WTC11 (cell line): Measurements from ENCODE around the gene ZNF416. TPM values are rescaled to one million over a fixed set of nuclear protein-coding genes. Genes with fewer than 3 reads are reported as not detected.

ENCODE experiments used
- ATAC-seq: fragments of 200-7000 bp; cut with Tn5 transposase; 2 replicates; pipeline ENCODE4 v1.10.0; 2021; ENCODE audit warnings: mild to moderate bottlenecking, moderate library complexity
- Bru-seq: library from RNA; stranded (reverse); fragments of 400-500 nt; gene quantifications from one replicate; lab custom pipeline; 2021; lab: Mats Ljungman, UMichigan
- CTCF ChIA-PET: fragments of 300-600 bp; sonication (Branson Sonifier 250); formaldehyde crosslinking; loops from one replicate; lab custom pipeline; 2021; ENCODE audit warnings: antibody characterized with exemption; lab: Charles Lee
- POLR2A ChIA-PET: fragments of 350-600 bp; sonication (Branson Sonifier 250); formaldehyde crosslinking; loops from one replicate; lab custom pipeline; 2021; ENCODE audit warnings: antibody characterized with exemption; lab: Charles Lee
- DNase-seq: peaks from one replicate; pipeline ENCODE4 v3.0.0; 2021; ENCODE audit warnings: low spot score
- H3K27ac Mint-ChIP-seq: 2 replicates; pipeline ENCODE4 v1.8.0; 2021; ENCODE audit warnings: mixed read lengths
- H3K27me3 Mint-ChIP-seq: 2 replicates; pipeline ENCODE4 v1.8.0; 2021; ENCODE audit warnings: low read depth, mild to moderate bottlenecking, moderate library complexity, mixed read lengths
- H3K36me3 Mint-ChIP-seq: 2 replicates; pipeline ENCODE4 v1.8.0; 2021; ENCODE audit warnings: mixed read lengths
- H3K4me1 Mint-ChIP-seq: 2 replicates; pipeline ENCODE4 v1.8.0; 2022; ENCODE audit warnings: mixed read lengths
- H3K4me3 Mint-ChIP-seq: 2 replicates; pipeline ENCODE4 v1.8.0; 2021; ENCODE audit warnings: mild to moderate bottlenecking, moderate library complexity, mixed read lengths
- H3K9me3 Mint-ChIP-seq: 2 replicates; pipeline ENCODE4 v1.8.0; 2021; ENCODE audit warnings: mixed read lengths
- AFF4 ChIP-seq: sonication (generic); formaldehyde crosslinking; IDR thresholded peaks from 2 replicates; pipeline ENCODE4 v1.8.1; 2023; ENCODE audit warnings: mild to moderate bottlenecking, missing genetic modification reagents, borderline replicate concordance
- CBFB ChIP-seq: sonication (generic); formaldehyde crosslinking; IDR thresholded peaks from 2 replicates; pipeline ENCODE4 v1.8.1; 2022; ENCODE audit warnings: mild to moderate bottlenecking, low read depth, missing genetic modification reagents
- E2F4 ChIP-seq: sonication (generic); formaldehyde crosslinking; IDR thresholded peaks from 2 replicates; pipeline ENCODE4 v1.8.1; 2022; ENCODE audit warnings: low read depth, mild to moderate bottlenecking, moderate library complexity, missing genetic modification reagents, borderline replicate concordance
- E2F5 ChIP-seq: sonication (generic); formaldehyde crosslinking; IDR thresholded peaks from 2 replicates; pipeline ENCODE4 v1.8.1; 2022; ENCODE audit warnings: mild to moderate bottlenecking, moderate library complexity, missing genetic modification reagents
- ELF4 ChIP-seq: sonication (generic); formaldehyde crosslinking; IDR thresholded peaks from 2 replicates; pipeline ENCODE4 v1.8.1; 2022; ENCODE audit warnings: low read depth, mild to moderate bottlenecking, moderate library complexity, missing genetic modification reagents
- ETV6 ChIP-seq: sonication (generic); formaldehyde crosslinking; IDR thresholded peaks from 2 replicates; pipeline ENCODE4 v1.8.1; 2022; ENCODE audit warnings: mild to moderate bottlenecking, missing genetic modification reagents
- KAT7 ChIP-seq: sonication (generic); formaldehyde crosslinking; IDR thresholded peaks from 2 replicates; pipeline ENCODE4 v1.8.1; 2023; ENCODE audit warnings: missing genetic modification reagents, mild to moderate bottlenecking, borderline replicate concordance
- NFE2L1 ChIP-seq: sonication (generic); formaldehyde crosslinking; IDR thresholded peaks from 2 replicates; pipeline ENCODE4 v1.8.1; 2023; ENCODE audit warnings: missing genetic modification reagents
- NR1H2 ChIP-seq: sonication (generic); formaldehyde crosslinking; IDR thresholded peaks from 2 replicates; pipeline ENCODE4 v1.9.0; 2021; ENCODE audit warnings: mild to moderate bottlenecking, moderate library complexity, missing genetic modification reagents
- NR2C2 ChIP-seq: sonication (generic); formaldehyde crosslinking; IDR thresholded peaks from 2 replicates; pipeline ENCODE4 v1.8.0; 2022; ENCODE audit warnings: mild to moderate bottlenecking, missing genetic modification reagents
- TEAD1 ChIP-seq: sonication (generic); formaldehyde crosslinking; IDR thresholded peaks from 2 replicates; pipeline ENCODE4 v1.8.0; 2022; ENCODE audit warnings: mild to moderate bottlenecking, missing genetic modification reagents
- TEAD4 ChIP-seq: sonication (generic); formaldehyde crosslinking; IDR thresholded peaks from 2 replicates; pipeline ENCODE4 v1.8.0; 2022; ENCODE audit warnings: mild to moderate bottlenecking, missing genetic modification reagents
- ZNF232 ChIP-seq: sonication (generic); formaldehyde crosslinking; IDR thresholded peaks from 2 replicates; pipeline ENCODE4 v1.8.0; 2022; ENCODE audit warnings: mild to moderate bottlenecking, missing genetic modification reagents
- ZNF416 ChIP-seq: fragments of 250-450 bp; sonication (Bioruptor Pico); IDR thresholded peaks from 2 replicates; pipeline ENCODE4 v1.9.0; 2021; ENCODE audit warnings: mild to moderate bottlenecking, inconsistent platforms
- ZNF423 ChIP-seq: fragments of 250-450 bp; sonication (Bioruptor Pico); IDR thresholded peaks from 2 replicates; pipeline ENCODE4 v2.1.2; 2022; ENCODE audit warnings: mild to moderate bottlenecking, moderate library complexity
- ZNF512 ChIP-seq: sonication (generic); formaldehyde crosslinking; IDR thresholded peaks from 2 replicates; pipeline ENCODE4 v1.8.1; 2022; ENCODE audit warnings: missing genetic modification reagents, borderline replicate concordance
- long read RNA-seq, 3 experiments: library from RNA in 1 of 3; library from capped mRNA in 1 of 3; library from polyadenylated mRNA in 1 of 3; unstranded in 2 of 3; stranded (forward) in 1 of 3; transcript quantifications; one replicate each; pipeline ENCODE4 v2.0.0, GENCODE V29; 2021
- total RNA-seq: library from RNA; stranded (reverse); gene quantifications from 3 replicates; pipeline ENCODE4 v1.2.3, GENCODE V29; 2021
- TF ChIP-seq, protein P1 (sequence below): sonication (generic); formaldehyde crosslinking; IDR thresholded peaks from 2 replicates; pipeline ENCODE4 v1.8.1; 2023; ENCODE audit warnings: mild to moderate bottlenecking, missing genetic modification reagents, moderate library complexity
- TF ChIP-seq, protein P2 (sequence below): sonication (generic); formaldehyde crosslinking; IDR thresholded peaks from 2 replicates; pipeline ENCODE4 v1.8.1; 2023; ENCODE audit warnings: mild to moderate bottlenecking, missing genetic modification reagents
- TF ChIP-seq, protein P3 (sequence below): fragments of 200-600 bp; IDR thresholded peaks from 2 replicates; pipeline ENCODE4 v1.8.0; 2022; ENCODE audit warnings: antibody characterized with exemption
- TF ChIP-seq, protein P4 (sequence below): sonication (generic); formaldehyde crosslinking; conservative IDR thresholded peaks from 2 replicates; pipeline ENCODE4 v1.8.1; 2023; ENCODE audit warnings: mild to moderate bottlenecking, low read depth, missing genetic modification reagents, moderate library complexity

Gene ZNF416
- total RNA-seq (8.3 to 10.0 TPM (median 9.1 TPM) in 3 replicates), Bru-seq, nascent RNA (percentile 92 among the genes with signal in this experiment)
- long read RNA-seq, experiment 1, transcript ZNF416-201 (4 exons, 2,561 nt): major isoform, 21 of 29 reads
- long read RNA-seq, experiment 1, partial matches to known transcripts: 2 of 29 reads
- long read RNA-seq, experiment 1, other reads (novel, unspliced or antisense): 6 of 29 reads
- long read RNA-seq, experiment 2, transcript ZNF416-201 (4 exons, 2,561 nt): major isoform, 6 of 8 reads
- long read RNA-seq, experiment 2, partial matches to known transcripts: 0 of 8 reads
- long read RNA-seq, experiment 2, other reads (novel, unspliced or antisense): 2 of 8 reads
- long read RNA-seq, experiment 3: 0 reads

DNA sequence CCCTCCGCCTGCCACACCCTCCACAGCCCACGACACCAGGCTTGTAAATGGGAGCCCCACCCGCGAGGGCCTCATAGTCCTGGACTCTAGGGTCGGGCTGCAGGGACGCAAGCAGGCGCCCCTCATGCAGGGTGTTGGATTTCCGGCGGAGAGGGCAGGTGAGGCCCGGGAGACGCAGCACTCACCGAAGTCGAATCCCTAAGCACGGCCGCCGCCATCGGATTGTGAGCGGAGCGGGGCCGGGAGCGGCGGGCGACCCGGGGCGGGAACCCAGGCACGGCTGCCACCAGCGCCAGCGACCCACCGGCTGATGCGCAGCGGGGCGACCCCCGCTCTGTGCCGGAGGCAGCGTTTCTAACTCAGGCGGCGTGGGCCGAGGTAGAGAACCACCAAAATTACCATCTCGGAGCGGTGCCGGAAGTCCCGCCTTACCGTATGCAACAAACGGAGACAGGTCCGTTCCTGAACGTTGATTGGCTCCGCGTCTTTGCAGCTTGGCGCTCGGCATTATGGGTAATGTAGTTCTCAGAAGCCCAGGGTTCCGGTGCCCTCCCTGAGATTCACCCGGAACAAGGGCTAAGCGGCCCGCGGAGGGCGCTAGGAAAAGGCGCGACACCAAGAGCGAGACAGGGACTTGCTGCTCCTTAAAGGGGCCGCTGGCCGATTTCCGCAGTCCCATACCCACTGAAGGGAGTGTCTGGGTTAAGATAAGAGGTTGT lies at the start of gene ZNF416:
ZNF416 (minus strand) TSS at position 425 of the 719 bp plus-strand sequence; CDS start at position 218, 207 bp downstream.
- POLR2A ChIA-PET: interaction anchor here (1.0 kb wide), 1 partner anchor 36 kb away, joined by 3 read pairs; the partner anchor contains the start of gene ZNF134
- H3K36me3 Mint-ChIP-seq: peaks cover 53% of the 10 kb centered on the region
- peaks cover 18% of the 10 kb centered on the region for H3K4me1 Mint-ChIP-seq
- no peak within 1 kb of the TSS for H3K27ac Mint-ChIP-seq
- H3K4me3 Mint-ChIP-seq: peak within 1 kb of the TSS; percentile 82
- peaks cover 17% of the 10 kb centered on the region for H3K27me3 Mint-ChIP-seq
- ATAC-seq: peak; percentile 80
- DNase-seq: peak; percentile 97
- CTCF ChIA-PET: interaction anchor here (0.6 kb wide), 1 partner anchor 55 kb away, joined by 3 read pairs; no protein-coding TSS in a partner anchor
- peaks cover 60% of the 10 kb centered on the region for H3K9me3 Mint-ChIP-seq
- no peak for TF ChIP-seq CBFB (CRISPR knock-in tag)
- TF ChIP-seq, protein P1, sequence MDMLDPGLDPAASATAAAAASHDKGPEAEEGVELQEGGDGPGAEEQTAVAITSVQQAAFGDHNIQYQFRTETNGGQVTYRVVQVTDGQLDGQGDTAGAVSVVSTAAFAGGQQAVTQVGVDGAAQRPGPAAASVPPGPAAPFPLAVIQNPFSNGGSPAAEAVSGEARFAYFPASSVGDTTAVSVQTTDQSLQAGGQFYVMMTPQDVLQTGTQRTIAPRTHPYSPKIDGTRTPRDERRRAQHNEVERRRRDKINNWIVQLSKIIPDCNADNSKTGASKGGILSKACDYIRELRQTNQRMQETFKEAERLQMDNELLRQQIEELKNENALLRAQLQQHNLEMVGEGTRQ: no peak
- TF ChIP-seq E2F5 (CRISPR knock-in tag): 0 out of 2 replicates have a peak, but pooled peaks have one; percentile 40
- TF ChIP-seq ZNF416: no peak
- no peak for TF ChIP-seq ZNF232
- no peak for TF ChIP-seq ZNF512 (CRISPR knock-in tag)
- peak; percentile 26; the same call in 1 of the 2 replicates for TF ChIP-seq ETV6 (CRISPR knock-in tag)
- TF ChIP-seq AFF4 (CRISPR knock-in tag): no peak; the same call in 1 of the 2 replicates
- no peak for TF ChIP-seq NR2C2 (CRISPR knock-in tag)
- TF ChIP-seq, protein P2, sequence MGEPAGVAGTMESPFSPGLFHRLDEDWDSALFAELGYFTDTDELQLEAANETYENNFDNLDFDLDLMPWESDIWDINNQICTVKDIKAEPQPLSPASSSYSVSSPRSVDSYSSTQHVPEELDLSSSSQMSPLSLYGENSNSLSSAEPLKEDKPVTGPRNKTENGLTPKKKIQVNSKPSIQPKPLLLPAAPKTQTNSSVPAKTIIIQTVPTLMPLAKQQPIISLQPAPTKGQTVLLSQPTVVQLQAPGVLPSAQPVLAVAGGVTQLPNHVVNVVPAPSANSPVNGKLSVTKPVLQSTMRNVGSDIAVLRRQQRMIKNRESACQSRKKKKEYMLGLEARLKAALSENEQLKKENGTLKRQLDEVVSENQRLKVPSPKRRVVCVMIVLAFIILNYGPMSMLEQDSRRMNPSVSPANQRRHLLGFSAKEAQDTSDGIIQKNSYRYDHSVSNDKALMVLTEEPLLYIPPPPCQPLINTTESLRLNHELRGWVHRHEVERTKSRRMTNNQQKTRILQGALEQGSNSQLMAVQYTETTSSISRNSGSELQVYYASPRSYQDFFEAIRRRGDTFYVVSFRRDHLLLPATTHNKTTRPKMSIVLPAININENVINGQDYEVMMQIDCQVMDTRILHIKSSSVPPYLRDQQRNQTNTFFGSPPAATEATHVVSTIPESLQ (CRISPR knock-in tag): no peak
- TF ChIP-seq, protein P3, sequence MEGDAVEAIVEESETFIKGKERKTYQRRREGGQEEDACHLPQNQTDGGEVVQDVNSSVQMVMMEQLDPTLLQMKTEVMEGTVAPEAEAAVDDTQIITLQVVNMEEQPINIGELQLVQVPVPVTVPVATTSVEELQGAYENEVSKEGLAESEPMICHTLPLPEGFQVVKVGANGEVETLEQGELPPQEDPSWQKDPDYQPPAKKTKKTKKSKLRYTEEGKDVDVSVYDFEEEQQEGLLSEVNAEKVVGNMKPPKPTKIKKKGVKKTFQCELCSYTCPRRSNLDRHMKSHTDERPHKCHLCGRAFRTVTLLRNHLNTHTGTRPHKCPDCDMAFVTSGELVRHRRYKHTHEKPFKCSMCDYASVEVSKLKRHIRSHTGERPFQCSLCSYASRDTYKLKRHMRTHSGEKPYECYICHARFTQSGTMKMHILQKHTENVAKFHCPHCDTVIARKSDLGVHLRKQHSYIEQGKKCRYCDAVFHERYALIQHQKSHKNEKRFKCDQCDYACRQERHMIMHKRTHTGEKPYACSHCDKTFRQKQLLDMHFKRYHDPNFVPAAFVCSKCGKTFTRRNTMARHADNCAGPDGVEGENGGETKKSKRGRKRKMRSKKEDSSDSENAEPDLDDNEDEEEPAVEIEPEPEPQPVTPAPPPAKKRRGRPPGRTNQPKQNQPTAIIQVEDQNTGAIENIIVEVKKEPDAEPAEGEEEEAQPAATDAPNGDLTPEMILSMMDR: no peak
- no peak for TF ChIP-seq TEAD4 (CRISPR knock-in tag)
- no peak for TF ChIP-seq TEAD1 (CRISPR knock-in tag)
- no peak for TF ChIP-seq NFE2L1 (CRISPR knock-in tag)
- TF ChIP-seq KAT7 (CRISPR knock-in tag): 0 out of 2 replicates have a peak, but pooled peaks have one; percentile 58
- no peak for TF ChIP-seq E2F4 (CRISPR knock-in tag)
- no peak for TF ChIP-seq ELF4 (CRISPR knock-in tag)
- TF ChIP-seq ZNF423 (CRISPR knock-in tag): no peak
- no peak for TF ChIP-seq NR1H2
- TF ChIP-seq, protein P4, sequence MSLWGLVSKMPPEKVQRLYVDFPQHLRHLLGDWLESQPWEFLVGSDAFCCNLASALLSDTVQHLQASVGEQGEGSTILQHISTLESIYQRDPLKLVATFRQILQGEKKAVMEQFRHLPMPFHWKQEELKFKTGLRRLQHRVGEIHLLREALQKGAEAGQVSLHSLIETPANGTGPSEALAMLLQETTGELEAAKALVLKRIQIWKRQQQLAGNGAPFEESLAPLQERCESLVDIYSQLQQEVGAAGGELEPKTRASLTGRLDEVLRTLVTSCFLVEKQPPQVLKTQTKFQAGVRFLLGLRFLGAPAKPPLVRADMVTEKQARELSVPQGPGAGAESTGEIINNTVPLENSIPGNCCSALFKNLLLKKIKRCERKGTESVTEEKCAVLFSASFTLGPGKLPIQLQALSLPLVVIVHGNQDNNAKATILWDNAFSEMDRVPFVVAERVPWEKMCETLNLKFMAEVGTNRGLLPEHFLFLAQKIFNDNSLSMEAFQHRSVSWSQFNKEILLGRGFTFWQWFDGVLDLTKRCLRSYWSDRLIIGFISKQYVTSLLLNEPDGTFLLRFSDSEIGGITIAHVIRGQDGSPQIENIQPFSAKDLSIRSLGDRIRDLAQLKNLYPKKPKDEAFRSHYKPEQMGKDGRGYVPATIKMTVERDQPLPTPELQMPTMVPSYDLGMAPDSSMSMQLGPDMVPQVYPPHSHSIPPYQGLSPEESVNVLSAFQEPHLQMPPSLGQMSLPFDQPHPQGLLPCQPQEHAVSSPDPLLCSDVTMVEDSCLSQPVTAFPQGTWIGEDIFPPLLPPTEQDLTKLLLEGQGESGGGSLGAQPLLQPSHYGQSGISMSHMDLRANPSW (CRISPR knock-in tag): no peak
